Measurements from ENCODE around the gene VCL. TPM values are rescaled to one million over a fixed set of nuclear protein-coding genes. Genes with fewer than 3 reads are reported as not detected.

The VCL gene
- total and polyA plus RNA-seq, 2 of the 8 experiments (the other 6 are each of a cell fraction or from before 2014, with no cell fraction given), result 119 to 377 TPM

DNA sequence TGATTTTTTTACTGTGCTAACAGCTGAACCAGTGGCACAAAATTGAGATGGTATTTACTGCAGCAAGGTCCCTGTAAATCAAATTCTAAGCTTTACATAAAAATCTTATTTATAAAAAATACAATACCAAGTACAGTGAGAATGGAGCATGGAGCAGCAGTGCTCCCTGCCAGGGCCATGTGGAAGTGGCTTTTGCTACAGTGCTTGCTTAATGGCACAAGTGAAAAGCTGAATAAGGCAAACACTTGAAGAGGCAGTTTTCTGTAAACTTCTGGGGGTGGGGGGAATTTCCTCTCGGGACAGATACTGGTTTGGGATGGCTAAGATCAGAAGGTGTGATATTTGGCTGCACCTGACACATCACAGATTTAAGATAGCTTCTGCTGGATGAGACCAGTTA, 125.2 kb downstream of the VCL start (continued):
- TF ChIP-seq GTF2F1 (IDR thresholded peaks at IDR 0.05; ENCODE audit: borderline replicate concordance, low read depth, low read length) (no peak), FOSL1 (IDR thresholded peaks at IDR 0.05; ENCODE audit: insufficient read depth, low read depth, low read length) (no peak)

All from H1 (cell line).